CD1c-positive myeloid dendritic cell (primary cell): ENCODE data around the gene ZBTB8B.

Experiments used
- DNase-seq: peaks from one replicate; pipeline ENCODE4 v3.0.0-alpha.2; 2016; ENCODE audit errors: extremely low spot score

Gene ZBTB8B

DNA sequence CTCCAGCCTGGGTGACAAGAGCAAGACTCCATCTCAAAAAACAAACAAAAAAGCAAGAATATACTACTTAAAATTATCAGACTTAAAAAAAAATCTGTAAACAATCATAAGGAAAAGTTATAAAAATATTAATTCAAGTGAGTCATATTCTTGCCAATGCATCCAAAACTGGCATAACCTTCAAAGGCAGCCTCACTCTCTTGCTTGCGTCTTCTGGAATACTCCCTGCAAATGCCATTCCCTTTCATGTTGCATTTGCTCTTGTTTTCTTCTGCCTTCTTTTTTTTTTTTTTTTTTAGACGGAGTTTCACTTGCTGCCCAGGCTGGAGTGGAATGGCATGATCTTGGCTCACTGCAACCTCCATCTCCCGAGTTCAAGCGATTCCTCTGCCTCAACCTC, 42.1 kb downstream of the ZBTB8B start:
- DNase-seq, result no peak

GRCh38 chr1:32508761-32509160, 43.9 kb downstream of the ZBTB8B start:
- DNase-seq, result no peak

GRCh38 chr1:32509939-32510338, 45.1 kb downstream of the ZBTB8B start:
- no peak for DNase-seq
